ENCODE data around the gene CDH15.

The CDH15 gene

GRCh38 chr16:89179656-89180315 is 8.2 kb downstream of the CDH15 start:
- TF ChIP-seq ZNF585B (tag by site-specific recombination; IDR thresholded peaks at IDR 0.05): no peak
- H3K9me3 ChIP-seq (ENCODE audit: control insufficient read depth, insufficient read depth, low read depth, low read length): no peaks in the 10 kb centered on the region
- no peaks in the 10 kb centered on the region for H3K36me3 ChIP-seq (ENCODE audit: control insufficient read depth in 2 of 2, insufficient read depth in 1 of 2, low read length in 2 of 2)
- ChIA-PET POLR2A (no interaction called here), CTCF (no interaction called here)
- no peak overlapping the region for H3K27ac ChIP-seq (ENCODE audit: extremely low read depth, low read depth, low read length)
- no peaks in the 10 kb centered on the region for H3K4me1 ChIP-seq (ENCODE audit: control insufficient read depth, insufficient read depth, low read length)
- no peak overlapping the region for H3K4me3 ChIP-seq (ENCODE audit: low read depth, low read length)

- Histone ChIP-seq H3K36me3 (ENCODE audit: control insufficient read depth in 2 of 2, insufficient read depth in 1 of 2, low read length in 2 of 2) (no peaks in the 10 kb centered on the region), H3K27ac (ENCODE audit: extremely low read depth, low read depth, low read length) (no peak overlapping the region), H3K9me3 (ENCODE audit: control insufficient read depth, insufficient read depth, low read depth, low read length) (no peaks in the 10 kb centered on the region), H3K4me3 (ENCODE audit: low read depth, low read length) (no peak overlapping the region), H3K4me1 (ENCODE audit: control insufficient read depth, insufficient read depth, low read length) (no peaks in the 10 kb centered on the region)
- POLR2A ChIA-PET: no interaction called here
- CTCF ChIA-PET: interaction anchor here (0.6 kb wide), 1 partner anchor 159 kb away, joined by 3 read pairs; no protein-coding TSS in a partner anchor
- TF ChIP-seq ZSCAN5A (tag by site-specific recombination; IDR thresholded peaks at IDR 0.05): no peak
- no peak for TF ChIP-seq MZF1 (tag by site-specific recombination; IDR thresholded peaks at IDR 0.05; ENCODE audit: borderline replicate concordance)
- no peak for TF ChIP-seq ZNF37A (tag by site-specific recombination; IDR thresholded peaks at IDR 0.05)
- no peak for TF ChIP-seq ZNF664 (tag by site-specific recombination; IDR thresholded peaks at IDR 0.05)
- no peak for TF ChIP-seq SP3 (tag by site-specific recombination; IDR thresholded peaks at IDR 0.05)
- TF ChIP-seq ZNF585B (tag by site-specific recombination; IDR thresholded peaks at IDR 0.05): no peak
Measured at GRCh38 chr16:89183463-89183862, 11.9 kb downstream of the CDH15 start.

GRCh38 chr16:89183975-89184676 is 12.6 kb downstream of the CDH15 start:
- H3K4me1 ChIP-seq (ENCODE audit: control insufficient read depth, insufficient read depth, low read length): no peaks in the 10 kb centered on the region
- ChIA-PET POLR2A (no interaction called here), CTCF (no interaction called here)
- no peaks in the 10 kb centered on the region for H3K36me3 ChIP-seq (ENCODE audit: control insufficient read depth in 2 of 2, insufficient read depth in 1 of 2, low read length in 2 of 2)
- H3K4me3 ChIP-seq (ENCODE audit: low read depth, low read length): no peak overlapping the region
- TF ChIP-seq ZFP41 (tag by site-specific recombination; IDR thresholded peaks at IDR 0.05; ENCODE audit: borderline replicate concordance) (no peak), ELK4 (IDR thresholded peaks at IDR 0.05; ENCODE audit: borderline replicate concordance, low read depth, low read length) (no peak), ZNF561 (tag by site-specific recombination; IDR thresholded peaks at IDR 0.05; ENCODE audit: borderline replicate concordance) (no peak), ZNF398 (tag by site-specific recombination; IDR thresholded peaks at IDR 0.05) (no peak), PRDM4 (tag by site-specific recombination; IDR thresholded peaks at IDR 0.05) (no peak), ZNF26 (tag by site-specific recombination; IDR thresholded peaks at IDR 0.05) (no peak)
- no peaks in the 10 kb centered on the region for H3K9me3 ChIP-seq (ENCODE audit: control insufficient read depth, insufficient read depth, low read depth, low read length)
- H3K27ac ChIP-seq (ENCODE audit: extremely low read depth, low read depth, low read length): no peak overlapping the region
